HCT116 (cell line): ENCODE results near the gene C20orf96. TPM values are rescaled to one million over a fixed set of nuclear protein-coding genes. Genes with fewer than 3 reads are reported as not detected.

ENCODE experiments used
- ATAC-seq: fragments of 200-7000 bp; cut with Tn5 transposase; 2 replicates; pipeline ENCODE4 v1.9.1; 2020; ENCODE audit warnings: mild to moderate bottlenecking, moderate library complexity
- BruUV-seq: library from RNA; stranded (reverse); fragments of 400-500 nt; replicated peaks from 2 replicates; lab custom pipeline; 2021; lab: Mats Ljungman, UMichigan
- CTCF ChIA-PET: fragments of 300-600 bp; sonication (Branson Sonifier 250); formaldehyde crosslinking; loops from one replicate; lab custom pipeline; 2021; ENCODE audit warnings: antibody characterized with exemption; lab: Charles Lee
- POLR2A ChIA-PET: fragments of 300-600, 350-600 bp; sonication (Branson Sonifier 250); formaldehyde crosslinking; loops from one replicate; lab custom pipeline; 2021; ENCODE audit warnings: antibody characterized with exemption; lab: Charles Lee
- RAD21 ChIA-PET, 2 experiments: fragments of 300-600 bp; sonication (Branson Sonifier 250); formaldehyde crosslinking; loops; one replicate each; lab custom pipeline; 2023; ENCODE audit warnings: low total read pairs in 2 of 2; ENCODE audit not compliant: uncharacterized antibody in 2 of 2, unreplicated experiment in 2 of 2, low non-redundant PET in 1 of 2; lab: Charles Lee
- DNase-seq: peaks from one replicate; pipeline ENCODE4 v3.0.0-alpha.2; 2010; ENCODE audit warnings: low read depth, low spot score
- H2AFZ ChIP-seq: fragments of 200-600 bp; shearing (Covaris generic), sonication (generic); 2 replicates; pipeline ENCODE4 v1.6.1; 2017; ENCODE audit warnings: low read depth, mixed run types, mixed read lengths, antibody characterized with exemption, low read length; ENCODE audit not compliant: poor library complexity, severe bottlenecking
- H3K27ac ChIP-seq: 2 replicates; pipeline ENCODE4 v1.5.1; 2012; ENCODE audit warnings: low read depth, low read length
- H3K27me3 ChIP-seq: fragments of 200-600 bp; sonication (generic); 2 replicates; pipeline ENCODE4 v1.6.1; 2016; ENCODE audit warnings: mixed run types, low read length, mixed read lengths; ENCODE audit not compliant: insufficient read depth
- H3K36me3 ChIP-seq, 2 experiments: fragments of 200-500 bp in 1 of 2; fragments of 200-600 bp in 1 of 2; sonication (Bioruptor generic) in 1 of 2; sonication (generic) in 1 of 2; 2 replicates each; pipeline versions ENCODE4 v1.5.1 to v1.6.1; 2014 to 2016; ENCODE audit warnings: low read length in 2 of 2, inconsistent platforms in 1 of 2, mixed read lengths in 1 of 2, mixed run types in 1 of 2; ENCODE audit not compliant: insufficient read depth in 2 of 2, control insufficient read depth in 1 of 2
- H3K4me1 ChIP-seq, 2 experiments: fragments of 200-600 bp in 1 of 2; sonication (generic) in 1 of 2; 2 replicates each; pipeline versions ENCODE4 v1.5.1 to v1.6.1; 2012 to 2017; ENCODE audit warnings: low read length in 2 of 2, inconsistent platforms in 1 of 2, mild to moderate bottlenecking in 1 of 2, mixed read lengths in 1 of 2, mixed run types in 1 of 2, moderate library complexity in 1 of 2; ENCODE audit not compliant: insufficient read depth in 2 of 2, control insufficient read depth in 1 of 2
- H3K4me2 ChIP-seq: fragments of 200-600 bp; sonication (generic); 2 replicates; pipeline ENCODE4 v1.6.1; 2017; ENCODE audit warnings: mixed run types, low read length, mixed read lengths
- H3K4me3 ChIP-seq, 2 experiments: fragments of 200-600 bp in 1 of 2; sonication (generic) in 1 of 2; replicated peaks in 1 of 2; 2 replicates each; pipeline ENCODE4 v1.5.1; 2011 to 2016; ENCODE audit warnings: low read length in 2 of 2, control low read depth in 1 of 2, low read depth in 1 of 2, mild to moderate bottlenecking in 1 of 2, mixed read lengths in 1 of 2, mixed run types in 1 of 2
- H3K79me2 ChIP-seq: fragments of 200-600 bp; sonication (generic); 2 replicates; pipeline ENCODE4 v1.6.1; 2017; ENCODE audit warnings: mild to moderate bottlenecking, mixed run types, low read length, moderate library complexity, mixed read lengths; ENCODE audit not compliant: insufficient read depth
- H3K9ac ChIP-seq: fragments of 200-600 bp; sonication (generic); 2 replicates; pipeline ENCODE4 v1.6.1; 2016; ENCODE audit warnings: low read length, mixed read lengths
- H3K9me2 ChIP-seq: fragments of 200-600 bp; sonication (generic), shearing (Covaris generic); 2 replicates; pipeline ENCODE4 v1.6.1; 2017; ENCODE audit warnings: mixed run types, mild to moderate bottlenecking, moderate library complexity; ENCODE audit not compliant: insufficient read depth
- H3K9me3 ChIP-seq, 2 experiments: fragments of 200-500 bp in 1 of 2; fragments of 200-600 bp in 1 of 2; sonication (Bioruptor generic) in 1 of 2; sonication (generic) in 1 of 2; 2 replicates each; pipeline ENCODE4 v1.6.1; 2014 to 2017; ENCODE audit warnings: low read length in 2 of 2, mixed read lengths in 2 of 2, inconsistent platforms in 1 of 2, low read depth in 1 of 2, mild to moderate bottlenecking in 1 of 2, mixed run types in 1 of 2, moderate library complexity in 1 of 2; ENCODE audit not compliant: control insufficient read depth in 1 of 2, insufficient read depth in 1 of 2
- H4K20me1 ChIP-seq: fragments of 200-600 bp; sonication (generic), shearing (Covaris generic); 2 replicates; pipeline ENCODE4 v1.6.1; 2017; ENCODE audit warnings: mixed run types, mild to moderate bottlenecking, moderate library complexity; ENCODE audit not compliant: insufficient read depth
- CBX3 ChIP-seq: IDR thresholded peaks from 2 replicates; pipeline ENCODE4 v1.6.1; 2012; ENCODE audit warnings: low read depth
- JUND ChIP-seq: IDR thresholded peaks from 2 replicates; pipeline ENCODE4 v1.6.1; 2012
- POLR2A ChIP-seq: IDR thresholded peaks from 2 replicates; pipeline ENCODE4 v1.7.0; 2011; ENCODE audit warnings: borderline replicate concordance; ENCODE audit not compliant: insufficient read depth, insufficient read length; ENCODE audit errors: extremely low read depth
- POLR2AphosphoS5 ChIP-seq: IDR thresholded peaks from 2 replicates; pipeline ENCODE4 v1.6.1; 2011; ENCODE audit warnings: mild to moderate bottlenecking, low read depth, low read length, moderate library complexity
- RAD21 ChIP-seq: IDR thresholded peaks from 2 replicates; pipeline ENCODE4 v1.6.1; 2012; ENCODE audit warnings: low read depth, mild to moderate bottlenecking
- SRF ChIP-seq: IDR thresholded peaks from 2 replicates; pipeline ENCODE4 v1.6.1; 2012; ENCODE audit warnings: low read depth
- YY1 ChIP-seq: IDR thresholded peaks from 2 replicates; pipeline ENCODE4 v1.6.1; 2011; ENCODE audit warnings: low read length, low read depth, moderate library complexity, mild to moderate bottlenecking; ENCODE audit not compliant: insufficient replicate concordance; ENCODE audit errors: extremely low read depth
- intact Hi-C: fragments of 100-400 bp; cut with micrococcal nuclease; formaldehyde crosslinking; loops from 2 replicates; pipeline ENCODE4 v1.10.0; 2022
- total RNA-seq: library from RNA; stranded (reverse); gene quantifications from one replicate; pipeline ENCODE4 v1.2.1, GENCODE V29; 2021; ENCODE audit not compliant: unreplicated experiment
- TF ChIP-seq, protein P1 (sequence below): IDR thresholded peaks from 2 replicates; pipeline ENCODE4 v1.6.1; 2011; ENCODE audit warnings: mild to moderate bottlenecking, low read length, moderate library complexity; ENCODE audit not compliant: insufficient replicate concordance; ENCODE audit errors: extremely low read depth
- TF ChIP-seq, protein P2 (sequence below): IDR thresholded peaks from 2 replicates; pipeline ENCODE4 v1.6.1; 2012; ENCODE audit warnings: low read depth

C20orf96 gene
- total RNA-seq, 1 experiment from 2014 or later, result 22.1 TPM

DNA sequence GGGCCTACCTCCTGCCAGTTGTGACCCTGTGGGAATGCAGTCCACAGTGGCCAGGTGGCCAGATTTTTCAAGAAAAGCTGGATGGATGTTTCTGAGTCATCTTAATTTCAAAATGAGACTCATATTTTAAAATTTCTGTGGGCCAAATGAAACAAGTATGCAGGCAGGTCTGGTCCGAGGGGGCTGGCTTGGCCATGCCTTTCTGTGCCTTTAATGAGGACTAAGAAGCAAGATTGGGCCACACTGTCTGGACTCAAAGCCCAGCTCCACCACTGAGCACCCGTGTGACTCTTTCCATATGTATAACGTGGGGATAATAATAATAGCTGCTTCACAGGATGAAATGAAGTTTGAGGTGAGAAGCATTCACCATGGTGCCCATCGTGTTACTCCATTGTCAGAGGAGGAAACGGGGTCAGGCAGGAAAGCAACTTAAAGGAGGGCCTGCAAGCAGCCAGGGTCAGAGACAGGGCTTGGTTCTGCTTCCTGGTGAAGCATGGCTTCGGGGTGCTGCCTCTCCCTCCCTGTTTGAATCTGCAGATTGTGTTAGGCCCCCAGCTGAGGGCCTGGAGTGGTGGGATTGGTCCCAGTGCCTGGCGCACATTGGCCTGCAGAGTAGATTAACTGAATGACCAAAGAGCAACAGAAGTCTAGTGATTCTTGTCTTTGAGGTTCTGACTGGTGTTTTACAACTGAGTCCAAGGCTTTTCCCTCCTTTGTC, 38.6 kb upstream of the C20orf96 start:
- ATAC-seq, result no peak
- 0 out of 2 replicates have a peak overlapping the region, but pooled peaks have one; percentile 14 for H3K27ac ChIP-seq
- DNase-seq, result no peak
- H3K4me1 ChIP-seq, result peaks cover 3 to 49% of the 10 kb centered on the region in 2 experiments; a peak in 3 of 4 replicates
- no TSS peak for BruUV-seq
- RAD21 ChIA-PET, result no interaction called here
- TF ChIP-seq, protein P1, sequence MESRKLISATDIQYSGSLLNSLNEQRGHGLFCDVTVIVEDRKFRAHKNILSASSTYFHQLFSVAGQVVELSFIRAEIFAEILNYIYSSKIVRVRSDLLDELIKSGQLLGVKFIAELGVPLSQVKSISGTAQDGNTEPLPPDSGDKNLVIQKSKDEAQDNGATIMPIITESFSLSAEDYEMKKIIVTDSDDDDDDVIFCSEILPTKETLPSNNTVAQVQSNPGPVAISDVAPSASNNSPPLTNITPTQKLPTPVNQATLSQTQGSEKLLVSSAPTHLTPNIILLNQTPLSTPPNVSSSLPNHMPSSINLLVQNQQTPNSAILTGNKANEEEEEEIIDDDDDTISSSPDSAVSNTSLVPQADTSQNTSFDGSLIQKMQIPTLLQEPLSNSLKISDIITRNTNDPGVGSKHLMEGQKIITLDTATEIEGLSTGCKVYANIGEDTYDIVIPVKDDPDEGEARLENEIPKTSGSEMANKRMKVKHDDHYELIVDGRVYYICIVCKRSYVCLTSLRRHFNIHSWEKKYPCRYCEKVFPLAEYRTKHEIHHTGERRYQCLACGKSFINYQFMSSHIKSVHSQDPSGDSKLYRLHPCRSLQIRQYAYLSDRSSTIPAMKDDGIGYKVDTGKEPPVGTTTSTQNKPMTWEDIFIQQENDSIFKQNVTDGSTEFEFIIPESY, result no peak
- no peak for TF ChIP-seq JUND
- no peak for TF ChIP-seq CBX3
- peak; percentile 12; the same call in 1 of the 2 replicates for TF ChIP-seq POLR2AphosphoS5
- no peak for TF ChIP-seq YY1
- TF ChIP-seq POLR2A, result no peak
- no peak for TF ChIP-seq RAD21
- TF ChIP-seq, protein P2, sequence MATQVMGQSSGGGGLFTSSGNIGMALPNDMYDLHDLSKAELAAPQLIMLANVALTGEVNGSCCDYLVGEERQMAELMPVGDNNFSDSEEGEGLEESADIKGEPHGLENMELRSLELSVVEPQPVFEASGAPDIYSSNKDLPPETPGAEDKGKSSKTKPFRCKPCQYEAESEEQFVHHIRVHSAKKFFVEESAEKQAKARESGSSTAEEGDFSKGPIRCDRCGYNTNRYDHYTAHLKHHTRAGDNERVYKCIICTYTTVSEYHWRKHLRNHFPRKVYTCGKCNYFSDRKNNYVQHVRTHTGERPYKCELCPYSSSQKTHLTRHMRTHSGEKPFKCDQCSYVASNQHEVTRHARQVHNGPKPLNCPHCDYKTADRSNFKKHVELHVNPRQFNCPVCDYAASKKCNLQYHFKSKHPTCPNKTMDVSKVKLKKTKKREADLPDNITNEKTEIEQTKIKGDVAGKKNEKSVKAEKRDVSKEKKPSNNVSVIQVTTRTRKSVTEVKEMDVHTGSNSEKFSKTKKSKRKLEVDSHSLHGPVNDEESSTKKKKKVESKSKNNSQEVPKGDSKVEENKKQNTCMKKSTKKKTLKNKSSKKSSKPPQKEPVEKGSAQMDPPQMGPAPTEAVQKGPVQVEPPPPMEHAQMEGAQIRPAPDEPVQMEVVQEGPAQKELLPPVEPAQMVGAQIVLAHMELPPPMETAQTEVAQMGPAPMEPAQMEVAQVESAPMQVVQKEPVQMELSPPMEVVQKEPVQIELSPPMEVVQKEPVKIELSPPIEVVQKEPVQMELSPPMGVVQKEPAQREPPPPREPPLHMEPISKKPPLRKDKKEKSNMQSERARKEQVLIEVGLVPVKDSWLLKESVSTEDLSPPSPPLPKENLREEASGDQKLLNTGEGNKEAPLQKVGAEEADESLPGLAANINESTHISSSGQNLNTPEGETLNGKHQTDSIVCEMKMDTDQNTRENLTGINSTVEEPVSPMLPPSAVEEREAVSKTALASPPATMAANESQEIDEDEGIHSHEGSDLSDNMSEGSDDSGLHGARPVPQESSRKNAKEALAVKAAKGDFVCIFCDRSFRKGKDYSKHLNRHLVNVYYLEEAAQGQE, result no peak
- TF ChIP-seq SRF, result no peak
- H3K9me2 ChIP-seq, result no peaks in the 10 kb centered on the region
- intact Hi-C loops, result no loop called here
- H3K4me3 ChIP-seq, result no peak overlapping the region
- no peaks in the 10 kb centered on the region for H3K9me3 ChIP-seq
- H3K36me3 ChIP-seq, result 0 out of 4 replicates have a peak, but pooled peaks cover 0 to 3% of the 10 kb centered on the region in 2 experiments
- H3K79me2 ChIP-seq, result peaks cover 34% of the 10 kb centered on the region
- H3K27me3 ChIP-seq, result no peaks in the 10 kb centered on the region
- H3K9ac ChIP-seq, result no peak overlapping the region
- POLR2A ChIA-PET, result no interaction called here
- no peak overlapping the region for H2AFZ ChIP-seq
- H4K20me1 ChIP-seq, result no peaks in the 10 kb centered on the region
- peak overlapping the region; percentile 90; the same call in 1 of the 2 replicates for H3K4me2 ChIP-seq
- CTCF ChIA-PET, result interaction anchor here (1.1 kb wide), 1 partner anchor 12 kb away, joined by 3 read pairs; no protein-coding TSS in a partner anchor
